Testis (tissue), 3 donors: Measurements from ENCODE around the gene HSD17B8. TPM values are rescaled to one million over a fixed set of nuclear protein-coding genes. Genes with fewer than 3 reads are reported as not detected.
A peak's percentile ranks its signal among the peaks of the same experiment; 100 is the strongest.

Experiments
- DNase-seq: peaks from one replicate; pipeline ENCODE4 v3.0.0-alpha.2; 2019
- H3K27ac ChIP-seq, 2 donors: fragments of 200-600 bp; sonication (generic); one replicate each; pipeline ENCODE4 v1.5.1; 2019
- H3K27me3 ChIP-seq: fragments of 200-600 bp; sonication (generic); one replicate; pipeline ENCODE4 v1.5.1; 2019
- H3K36me3 ChIP-seq: fragments of 200-600 bp; sonication (generic); one replicate; pipeline ENCODE4 v1.5.1; 2017; ENCODE audit warnings: low read depth; ENCODE audit errors: missing control alignments
- H3K4me1 ChIP-seq: fragments of 200-600 bp; sonication (generic); one replicate; pipeline ENCODE4 v1.5.1; 2019
- H3K4me3 ChIP-seq, 2 donors: fragments of 200-600 bp; sonication (generic); one replicate each; pipeline ENCODE4 v1.5.1; 2017 to 2019
- H3K9me3 ChIP-seq: fragments of 200-600 bp; sonication (generic); one replicate; pipeline ENCODE4 v1.5.1; 2017
- POLR2A ChIP-seq: fragments of 450-650 bp; IDR thresholded peaks from one replicate; pipeline ENCODE4 v1.6.1; 2017; ENCODE audit warnings: antibody characterized with exemption, mild to moderate bottlenecking, moderate library complexity
- WGBS, 2 donors: methylation state at CpG; one replicate each; pipeline ENCODE4 v1.1.5; 2018; 5-methylcytosine and 5-hydroxymethylcytosine counted together
- intact Hi-C: fragments of 100-400 bp; cut with DNase I; formaldehyde crosslinking; loops from one replicate; pipeline ENCODE4 v1.15.1; 2023; ENCODE audit warnings: low total_unique reads
- polyA plus RNA-seq: library from polyadenylated mRNA; stranded (reverse); fragments of 350-450 nt; fragmentation: Illumina TruSeq; extraction: RNeasy Lipid Tissue Mini Kit (QIAGEN cat#74804); gene quantifications from one replicate; pipeline ENCODE4 v1.2.3, GENCODE V29; 2014; ENCODE audit warnings: low read depth, low replicate concordance; ENCODE audit not compliant: insufficient read depth
- total RNA-seq, 2 donors: library from RNA; depleted of rRNA; stranded (reverse); fragments of >200 nt; gene quantifications; one replicate each; pipeline ENCODE4 v1.2.3, GENCODE V29; 2016
- TF ChIP-seq, protein P1 (sequence below), 3 experiments: fragments of 450-650 bp in 2 of 3; fragments of 200-600 bp in 1 of 3; sonication (generic) in 1 of 3; IDR thresholded peaks; one replicate each; pipeline ENCODE4 v1.5.1; 2016 to 2019; ENCODE audit warnings: antibody characterized with exemption in 3 of 3, mild to moderate bottlenecking in 2 of 3, moderate library complexity in 1 of 3

Gene HSD17B8
- total and polyA plus RNA-seq, 3 donors from 2014 or later = 11.2 to 26.3 (median 25.4) TPM

DNA sequence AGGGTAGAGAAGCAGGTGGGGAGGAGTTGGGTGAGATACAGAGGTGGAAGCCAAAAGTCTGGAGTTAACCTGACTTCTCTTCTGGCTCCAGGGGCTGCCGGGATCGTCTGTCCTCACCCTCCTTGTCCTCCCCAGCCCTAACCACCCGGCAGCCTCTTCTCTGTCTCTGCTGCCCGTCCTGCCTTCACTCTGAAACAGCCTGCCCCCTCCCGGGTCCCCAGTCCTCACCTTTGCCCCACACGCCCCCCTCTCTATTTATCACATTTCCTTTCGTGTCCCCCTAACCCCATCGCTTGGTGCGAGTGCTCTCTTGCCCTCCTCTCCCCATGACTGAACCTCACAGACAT lies 9.5 kb downstream of the HSD17B8 start:
- H3K4me3 ChIP-seq = peak overlapping the region; percentile 42 to 48
- DNase-seq = no peak
- intact Hi-C loops = no loop called here
- peaks cover 18% of the 10 kb centered on the region for H3K4me1 ChIP-seq
- H3K9me3 ChIP-seq = no peaks in the 10 kb centered on the region
- H3K36me3 ChIP-seq = no peaks in the 10 kb centered on the region
- TF ChIP-seq, protein P1, sequence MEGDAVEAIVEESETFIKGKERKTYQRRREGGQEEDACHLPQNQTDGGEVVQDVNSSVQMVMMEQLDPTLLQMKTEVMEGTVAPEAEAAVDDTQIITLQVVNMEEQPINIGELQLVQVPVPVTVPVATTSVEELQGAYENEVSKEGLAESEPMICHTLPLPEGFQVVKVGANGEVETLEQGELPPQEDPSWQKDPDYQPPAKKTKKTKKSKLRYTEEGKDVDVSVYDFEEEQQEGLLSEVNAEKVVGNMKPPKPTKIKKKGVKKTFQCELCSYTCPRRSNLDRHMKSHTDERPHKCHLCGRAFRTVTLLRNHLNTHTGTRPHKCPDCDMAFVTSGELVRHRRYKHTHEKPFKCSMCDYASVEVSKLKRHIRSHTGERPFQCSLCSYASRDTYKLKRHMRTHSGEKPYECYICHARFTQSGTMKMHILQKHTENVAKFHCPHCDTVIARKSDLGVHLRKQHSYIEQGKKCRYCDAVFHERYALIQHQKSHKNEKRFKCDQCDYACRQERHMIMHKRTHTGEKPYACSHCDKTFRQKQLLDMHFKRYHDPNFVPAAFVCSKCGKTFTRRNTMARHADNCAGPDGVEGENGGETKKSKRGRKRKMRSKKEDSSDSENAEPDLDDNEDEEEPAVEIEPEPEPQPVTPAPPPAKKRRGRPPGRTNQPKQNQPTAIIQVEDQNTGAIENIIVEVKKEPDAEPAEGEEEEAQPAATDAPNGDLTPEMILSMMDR (IDR thresholded peaks at IDR 0.05) = no peak
- TF ChIP-seq POLR2A = no peak
- WGBS, 2 donors = 10 to 11% methylated on average over 9 of the region's 9 CpGs
- no peaks in the 10 kb centered on the region for H3K27me3 ChIP-seq
- H3K27ac ChIP-seq = peak overlapping the region in 1 of 2 donors; percentile 19

DNA sequence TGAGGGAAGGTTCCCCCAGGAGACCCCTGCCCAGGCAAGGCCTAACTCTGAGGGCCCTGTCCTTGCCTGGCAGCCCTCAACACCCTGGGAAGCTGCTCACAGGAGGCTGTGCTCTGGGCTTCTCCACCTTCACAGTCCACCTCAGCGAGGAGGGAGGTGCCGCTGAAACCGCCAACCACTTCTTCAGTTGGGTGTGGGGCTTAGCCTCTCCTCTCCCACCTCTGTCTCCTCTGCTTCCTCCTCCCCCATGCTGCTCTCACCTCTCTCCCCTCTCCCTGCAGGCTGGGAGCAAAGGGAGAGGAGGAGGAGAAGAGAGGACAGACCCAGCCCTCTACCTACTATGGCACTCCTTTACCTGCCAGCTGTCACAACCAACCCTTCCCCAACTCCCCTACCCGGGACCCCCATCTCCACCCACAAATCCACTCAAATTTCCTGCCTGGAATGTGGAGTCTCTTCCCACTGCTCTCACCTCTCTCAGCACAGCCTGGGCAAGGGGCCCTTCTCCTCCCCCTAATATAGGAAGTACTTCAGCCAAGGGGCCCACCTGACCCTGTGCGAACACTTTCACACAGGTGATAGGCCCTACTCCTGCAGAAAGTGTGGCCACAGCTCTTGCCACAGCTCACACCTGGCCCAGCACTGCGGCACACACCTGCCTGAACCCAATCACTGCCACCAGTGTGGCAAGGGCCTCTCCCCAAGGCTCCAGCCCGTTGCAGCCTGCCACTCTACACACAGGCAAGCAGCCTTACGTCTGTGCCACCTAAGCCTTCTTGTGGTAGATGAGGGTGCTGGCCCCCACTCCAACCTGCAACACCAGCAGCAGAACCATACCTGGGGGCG lies 11.0 kb downstream of the HSD17B8 start:
- WGBS, 2 donors = 73 to 88% methylated on average over 6 to 9 of the region's 9 CpGs

GRCh38 chr6:33216117-33216649 lies 11.7 kb downstream of the HSD17B8 start:
- WGBS, 2 donors = 80 to 92% methylated on average over 3 to 4 of the region's 4 CpGs
- H3K27me3 ChIP-seq = no peaks in the 10 kb centered on the region
- H3K27ac ChIP-seq = no peak overlapping the region
- no peaks in the 10 kb centered on the region for H3K9me3 ChIP-seq
- H3K36me3 ChIP-seq = no peaks in the 10 kb centered on the region
- DNase-seq = no peak
- no peak for TF ChIP-seq POLR2A
- TF ChIP-seq, protein P1 (IDR thresholded peaks at IDR 0.05) = no peak
- H3K4me3 ChIP-seq = no peak overlapping the region
- H3K4me1 ChIP-seq = peaks cover 18% of the 10 kb centered on the region
- intact Hi-C loops = no loop called here

More for the DNA sequence above, 11.0 kb downstream of the HSD17B8 start:
- DNase-seq = no peak
- Histone ChIP-seq H3K36me3 (no peaks in the 10 kb centered on the region), H3K27me3 (no peaks in the 10 kb centered on the region), H3K27ac (no peak overlapping the region), H3K4me1 (peaks cover 18% of the 10 kb centered on the region), H3K9me3 (no peaks in the 10 kb centered on the region), H3K4me3 (no peak overlapping the region)
- TF ChIP-seq, protein P1 (IDR thresholded peaks at IDR 0.05) = no peak
- no peak for TF ChIP-seq POLR2A
- intact Hi-C loops = no loop called here

- DNase-seq = no peak
- intact Hi-C loops = no loop called here
- H3K27ac ChIP-seq = no peak overlapping the region
These were observed 12.8 kb downstream of the HSD17B8 start for GRCh38 chr6:33217246-33217645.

More at GRCh38 chr6:33217246-33217645, 12.8 kb downstream of the HSD17B8 start:
- WGBS, 2 donors = 90 to 91% methylated on average over 6 of the region's 6 CpGs
- TF ChIP-seq, protein P1 (IDR thresholded peaks at IDR 0.05) = no peak
- TF ChIP-seq POLR2A = no peak
- H3K36me3 ChIP-seq = no peaks in the 10 kb centered on the region
- no peak overlapping the region for H3K4me3 ChIP-seq
- peaks cover 18% of the 10 kb centered on the region for H3K4me1 ChIP-seq
- H3K27me3 ChIP-seq = no peaks in the 10 kb centered on the region
- no peaks in the 10 kb centered on the region for H3K9me3 ChIP-seq
